Ishikawa (cell line): ENCODE data around the gene TARM1.

Experiments
- CEBPB ChIP-seq: IDR thresholded peaks from 2 replicates; pipeline ENCODE4 v1.6.1; 2012
- CREB1 ChIP-seq: IDR thresholded peaks from 2 replicates; pipeline ENCODE4 v1.6.1; 2012; ENCODE audit warnings: low read depth
- EGR1 ChIP-seq: IDR thresholded peaks from 2 replicates; pipeline ENCODE4 v1.6.1; 2012
- EP300 ChIP-seq: IDR thresholded peaks from 2 replicates; pipeline ENCODE4 v1.6.1; 2012; ENCODE audit warnings: borderline replicate concordance
- FOXM1 ChIP-seq: IDR thresholded peaks from 2 replicates; pipeline ENCODE4 v1.6.1; 2012; ENCODE audit warnings: low read depth, borderline replicate concordance
- NFIC ChIP-seq: IDR thresholded peaks from 2 replicates; pipeline ENCODE4 v1.6.1; 2012
- RAD21 ChIP-seq: IDR thresholded peaks from 2 replicates; pipeline ENCODE4 v1.6.1; 2012; ENCODE audit warnings: low read depth
- REST ChIP-seq: IDR thresholded peaks from 2 replicates; pipeline ENCODE4 v1.6.1; 2012; ENCODE audit warnings: low read depth, mild to moderate bottlenecking
- TAF1 ChIP-seq: IDR thresholded peaks from 2 replicates; pipeline ENCODE4 v1.6.1; 2012; ENCODE audit warnings: low read depth, mild to moderate bottlenecking
- TCF12 ChIP-seq: IDR thresholded peaks from 2 replicates; pipeline ENCODE4 v1.6.1; 2012; ENCODE audit warnings: low read depth
- TEAD4 ChIP-seq: IDR thresholded peaks from 2 replicates; pipeline ENCODE4 v1.6.1; 2012
- YY1 ChIP-seq: IDR thresholded peaks from 2 replicates; pipeline ENCODE4 v1.6.1; 2012; ENCODE audit warnings: low read depth
- ZBTB7A ChIP-seq: IDR thresholded peaks from 2 replicates; pipeline ENCODE4 v1.6.1; 2012; ENCODE audit warnings: low read depth
- TF ChIP-seq, protein P1 (sequence below): IDR thresholded peaks from 2 replicates; pipeline ENCODE4 v1.6.1; 2012
- TF ChIP-seq, protein P2 (sequence below): IDR thresholded peaks from 2 replicates; pipeline ENCODE4 v1.6.1; 2012

The TARM1 gene

GRCh38 chr19:54081032-54081431 is at the start of gene TARM1:
TARM1 (minus strand) TSS chr19:54081365; CDS start chr19:54081340, 25 bp downstream.
- no peak for TF ChIP-seq CREB1
- no peak for TF ChIP-seq TEAD4
- TF ChIP-seq, protein P1, sequence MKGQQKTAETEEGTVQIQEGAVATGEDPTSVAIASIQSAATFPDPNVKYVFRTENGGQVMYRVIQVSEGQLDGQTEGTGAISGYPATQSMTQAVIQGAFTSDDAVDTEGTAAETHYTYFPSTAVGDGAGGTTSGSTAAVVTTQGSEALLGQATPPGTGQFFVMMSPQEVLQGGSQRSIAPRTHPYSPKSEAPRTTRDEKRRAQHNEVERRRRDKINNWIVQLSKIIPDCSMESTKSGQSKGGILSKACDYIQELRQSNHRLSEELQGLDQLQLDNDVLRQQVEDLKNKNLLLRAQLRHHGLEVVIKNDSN = no peak
- TF ChIP-seq NFIC = no peak
- no peak for TF ChIP-seq TAF1
- TF ChIP-seq RAD21 = no peak
- TF ChIP-seq EP300 = no peak
- no peak for TF ChIP-seq FOXM1
- no peak for TF ChIP-seq ZBTB7A
- TF ChIP-seq, protein P2, sequence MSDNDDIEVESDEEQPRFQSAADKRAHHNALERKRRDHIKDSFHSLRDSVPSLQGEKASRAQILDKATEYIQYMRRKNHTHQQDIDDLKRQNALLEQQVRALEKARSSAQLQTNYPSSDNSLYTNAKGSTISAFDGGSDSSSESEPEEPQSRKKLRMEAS = no peak
- TF ChIP-seq TCF12 = no peak
- TF ChIP-seq EGR1 = no peak
- TF ChIP-seq CEBPB = no peak
- TF ChIP-seq REST = no peak
- no peak for TF ChIP-seq YY1

DNA sequence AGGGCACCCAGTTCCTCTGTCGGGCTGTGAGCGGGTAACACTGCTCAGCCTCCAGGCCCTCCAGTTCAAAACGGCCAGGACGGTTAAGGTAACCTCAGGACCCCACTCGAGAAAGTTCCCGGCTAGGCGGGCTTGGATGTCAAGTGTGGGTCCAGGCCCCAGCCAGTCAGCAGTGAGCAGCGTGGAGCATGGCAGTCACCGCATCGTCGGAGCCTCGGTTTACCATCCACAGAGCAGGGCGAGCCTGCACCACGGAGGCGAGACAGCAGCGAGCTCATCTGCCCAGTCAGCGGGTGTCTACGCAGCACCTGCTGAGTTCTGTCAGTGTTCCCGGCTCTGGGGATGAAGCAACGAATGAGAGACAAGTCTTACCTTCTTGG is 48.4 kb upstream of the TARM1 start:
- TF ChIP-seq TAF1 = no peak
- no peak for TF ChIP-seq RAD21
- TF ChIP-seq CEBPB = no peak
- TF ChIP-seq TEAD4 = no peak
- no peak for TF ChIP-seq CREB1
- no peak for TF ChIP-seq YY1
- no peak for TF ChIP-seq ZBTB7A
- TF ChIP-seq, protein P1 = no peak
- no peak for TF ChIP-seq NFIC
- no peak for TF ChIP-seq EGR1
- TF ChIP-seq EP300 = no peak
- no peak for TF ChIP-seq FOXM1
- TF ChIP-seq, protein P2 = no peak
- no peak for TF ChIP-seq TCF12

DNA sequence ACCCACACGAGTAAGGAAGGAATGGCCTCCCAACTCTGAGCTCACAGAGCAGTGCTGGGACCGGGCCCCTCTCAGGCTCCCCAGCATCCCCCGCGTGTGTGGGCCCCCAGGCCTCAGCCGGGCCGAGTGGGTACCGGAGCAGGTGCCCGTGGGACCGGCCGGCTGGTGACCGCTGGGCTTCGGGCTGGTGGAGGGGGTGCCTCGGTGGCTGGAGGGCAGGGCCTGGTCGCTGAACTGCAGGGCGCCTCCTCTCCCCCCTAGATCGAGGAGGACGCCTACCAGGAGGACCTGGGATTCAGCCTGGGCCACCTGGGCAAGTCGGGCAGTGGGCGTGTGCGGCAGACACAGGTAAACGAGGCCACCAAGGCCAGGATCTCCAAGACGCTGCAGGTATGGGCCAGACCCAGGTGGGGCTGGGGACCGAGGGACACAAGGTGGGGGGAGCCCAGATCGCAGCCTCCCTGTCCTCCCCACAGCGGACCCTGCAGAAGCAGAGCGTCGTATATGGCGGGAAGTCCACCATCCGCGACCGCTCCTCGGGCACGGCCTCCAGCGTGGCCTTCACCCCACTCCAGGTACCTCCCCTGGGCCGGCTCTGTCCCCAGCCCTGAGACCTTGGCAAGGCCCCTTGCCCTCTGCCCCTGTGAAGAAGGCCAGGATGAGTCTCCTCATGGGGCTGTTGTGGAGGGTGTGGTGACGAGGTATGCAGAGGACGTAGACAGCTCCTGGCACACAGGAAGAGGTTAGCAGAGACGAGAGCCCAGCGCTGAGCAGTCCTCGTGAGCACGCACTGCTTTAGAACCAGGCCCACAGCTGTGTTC is 47.8 kb upstream of the TARM1 start:
- TF ChIP-seq CREB1 = no peak
- TF ChIP-seq EGR1 = no peak
- no peak for TF ChIP-seq YY1
- TF ChIP-seq FOXM1 = no peak
- TF ChIP-seq ZBTB7A = no peak
- TF ChIP-seq CEBPB = no peak

DNA sequence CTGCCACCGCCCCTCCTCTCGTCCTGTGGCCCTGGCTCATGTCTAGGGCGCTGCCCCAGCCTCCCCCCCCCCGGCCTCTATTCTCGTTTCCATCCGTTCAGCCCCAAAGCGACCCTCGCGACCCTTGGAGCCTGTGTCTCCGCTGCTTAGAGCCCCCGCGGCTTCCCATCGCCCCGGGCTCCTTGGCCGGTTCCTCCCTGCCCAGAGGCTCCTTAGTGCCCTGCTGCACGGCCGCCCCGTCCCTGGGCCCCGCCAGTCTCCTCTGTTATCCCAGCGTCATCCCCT is 47.2 kb upstream of the TARM1 start:
- TF ChIP-seq RAD21 (no peak), REST (no peak), NFIC (no peak)
- TF ChIP-seq, protein P2 = no peak

GRCh38 chr19:54127688-54128440 is 46.7 kb upstream of the TARM1 start:
- TF ChIP-seq YY1 (no peak), TCF12 (no peak), RAD21 (no peak), TAF1 (no peak), CREB1 (no peak), FOXM1 (no peak)
- TF ChIP-seq, protein P2 = no peak

- TF ChIP-seq YY1 (no peak), CEBPB (no peak), EGR1 (no peak), EP300 (no peak), RAD21 (no peak), TCF12 (no peak), ZBTB7A (no peak), CREB1 (no peak), NFIC (no peak), FOXM1 (no peak), REST (no peak), TAF1 (no peak), TEAD4 (no peak)
- TF ChIP-seq, protein P1 = no peak
- TF ChIP-seq, protein P2 = no peak
These were observed 44.5 kb upstream of the TARM1 start for GRCh38 chr19:54125713-54126112.
